Measurements from ENCODE around the gene RYR2.

Gene RYR2

GRCh38 chr1:237759377-237759776 is 717.4 kb downstream of the RYR2 start:
- peaks cover 3% of the 10 kb centered on the region for H3K4me1 ChIP-seq
- no peak for DNase-seq

DNA sequence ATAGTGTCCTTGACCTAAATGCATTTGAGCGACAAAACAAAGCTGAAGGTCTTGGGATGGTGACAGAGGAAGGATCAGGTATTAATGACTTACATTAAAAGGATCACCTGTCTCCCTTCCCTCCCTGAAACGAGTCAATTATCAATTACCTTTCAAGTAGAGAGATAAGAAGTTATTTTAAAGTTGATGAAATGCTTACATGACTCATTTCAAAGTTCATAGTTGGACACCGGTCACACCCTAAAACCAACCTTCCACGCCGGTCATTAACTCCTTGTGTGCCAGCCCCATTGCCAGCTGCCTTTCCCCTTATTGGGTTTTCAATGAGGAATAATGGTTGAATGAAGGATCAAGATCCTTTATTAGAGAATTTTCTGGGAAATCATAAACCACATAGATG is 719.0 kb downstream of the RYR2 start:
- no peaks in the 10 kb centered on the region for H3K27me3 ChIP-seq
- no peak for TF ChIP-seq CTCF (IDR thresholded peaks at IDR 0.05; ENCODE audit: low read depth, low read length)
- no peak overlapping the region for H3K4me3 ChIP-seq (ENCODE audit: low read depth, low read length)
- no peaks in the 10 kb centered on the region for H3K4me1 ChIP-seq
- H3K9me3 ChIP-seq = no peaks in the 10 kb centered on the region
- H3K36me3 ChIP-seq = no peaks in the 10 kb centered on the region
- no peak for DNase-seq

More at GRCh38 chr1:237759377-237759776, 717.4 kb downstream of the RYR2 start:
- Histone ChIP-seq H3K9me3 (no peaks in the 10 kb centered on the region), H3K4me3 (ENCODE audit: low read depth, low read length) (no peak overlapping the region), H3K36me3 (no peaks in the 10 kb centered on the region), H3K27me3 (no peaks in the 10 kb centered on the region)
- TF ChIP-seq CTCF (IDR thresholded peaks at IDR 0.05; ENCODE audit: low read depth, low read length) = no peak

GRCh38 chr1:237763137-237763536 is 721.2 kb downstream of the RYR2 start:
- no peaks in the 10 kb centered on the region for H3K36me3 ChIP-seq
- H3K4me3 ChIP-seq (ENCODE audit: low read depth, low read length) = no peak overlapping the region
- TF ChIP-seq CTCF (IDR thresholded peaks at IDR 0.05; ENCODE audit: low read depth, low read length) = no peak
- H3K4me1 ChIP-seq = no peaks in the 10 kb centered on the region
- H3K9me3 ChIP-seq = no peaks in the 10 kb centered on the region
- no peak for DNase-seq
- no peaks in the 10 kb centered on the region for H3K27me3 ChIP-seq

GRCh38 chr1:237763751-237764150 is 721.8 kb downstream of the RYR2 start:
- H3K4me1 ChIP-seq = no peaks in the 10 kb centered on the region
- no peak overlapping the region for H3K4me3 ChIP-seq (ENCODE audit: low read depth, low read length)
- no peak for TF ChIP-seq CTCF (IDR thresholded peaks at IDR 0.05; ENCODE audit: low read depth, low read length)
- no peaks in the 10 kb centered on the region for H3K36me3 ChIP-seq
- no peak for DNase-seq
- no peaks in the 10 kb centered on the region for H3K27me3 ChIP-seq
- H3K9me3 ChIP-seq = no peaks in the 10 kb centered on the region

DNA sequence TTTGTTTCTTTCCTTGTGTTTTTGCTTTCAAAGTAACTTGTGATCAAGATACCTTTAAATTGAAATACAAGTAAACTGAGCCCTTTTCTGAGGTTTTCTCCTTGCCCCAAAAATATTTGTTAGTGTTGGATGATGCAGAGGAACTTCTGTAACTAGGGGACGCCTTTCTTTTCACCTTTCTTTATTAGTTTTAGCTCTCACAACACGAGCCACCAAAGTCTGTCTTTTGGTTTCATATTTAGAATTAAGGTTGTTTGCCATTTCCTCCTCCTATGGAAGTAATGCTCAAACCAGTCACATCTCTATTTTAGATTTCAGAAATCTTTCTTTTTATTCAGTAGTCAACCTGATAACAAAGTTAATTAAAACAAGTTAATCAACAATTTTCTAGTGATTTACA is 727.9 kb downstream of the RYR2 start:
- Histone ChIP-seq H3K36me3 (no peaks in the 10 kb centered on the region), H3K9me3 (no peaks in the 10 kb centered on the region), H3K4me1 (no peaks in the 10 kb centered on the region), H3K27me3 (no peaks in the 10 kb centered on the region), H3K4me3 (ENCODE audit: low read depth, low read length) (no peak overlapping the region)
- DNase-seq = no peak
- TF ChIP-seq CTCF (IDR thresholded peaks at IDR 0.05; ENCODE audit: low read depth, low read length) = no peak

GRCh38 chr1:237772009-237772408 is 730.0 kb downstream of the RYR2 start:
- no peak for DNase-seq
- H3K9me3 ChIP-seq = no peaks in the 10 kb centered on the region
- TF ChIP-seq CTCF (IDR thresholded peaks at IDR 0.05; ENCODE audit: low read depth, low read length) = no peak
- H3K36me3 ChIP-seq = no peaks in the 10 kb centered on the region
- no peak overlapping the region for H3K4me3 ChIP-seq (ENCODE audit: low read depth, low read length)
- no peaks in the 10 kb centered on the region for H3K27me3 ChIP-seq
- no peaks in the 10 kb centered on the region for H3K4me1 ChIP-seq

All from BE2C (cell line).